ENCODE data around the gene ACADM.

DNA sequence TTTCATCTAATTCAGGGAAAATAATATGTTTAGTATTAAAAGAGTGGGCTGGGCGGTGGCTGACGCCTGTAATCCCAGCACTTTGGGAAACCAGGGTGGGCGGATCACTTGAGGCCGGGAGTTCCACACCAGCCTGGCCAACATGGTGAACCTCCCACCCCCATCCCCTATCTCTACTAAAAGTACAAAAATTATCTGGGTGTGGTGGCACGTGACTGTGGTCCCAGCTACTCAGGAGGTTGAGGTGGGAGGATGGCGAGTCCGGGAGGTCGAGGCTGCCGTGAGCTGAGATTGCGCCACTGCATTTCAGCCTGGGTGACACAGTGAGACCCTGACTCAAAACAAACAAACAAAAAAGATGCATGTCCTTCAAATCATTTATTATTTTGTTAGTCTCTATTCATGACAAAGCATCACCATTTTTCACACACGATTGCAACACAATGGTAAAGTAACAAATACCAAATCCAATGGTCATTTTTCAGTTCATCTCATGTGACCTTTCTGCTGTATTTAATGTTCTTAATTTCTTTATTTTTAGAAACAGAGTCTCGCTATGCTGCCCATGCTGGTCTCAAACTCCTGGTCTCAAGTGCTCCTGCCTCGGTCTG is 73.2 kb downstream of the ACADM start:
- TF ChIP-seq, protein P1, sequence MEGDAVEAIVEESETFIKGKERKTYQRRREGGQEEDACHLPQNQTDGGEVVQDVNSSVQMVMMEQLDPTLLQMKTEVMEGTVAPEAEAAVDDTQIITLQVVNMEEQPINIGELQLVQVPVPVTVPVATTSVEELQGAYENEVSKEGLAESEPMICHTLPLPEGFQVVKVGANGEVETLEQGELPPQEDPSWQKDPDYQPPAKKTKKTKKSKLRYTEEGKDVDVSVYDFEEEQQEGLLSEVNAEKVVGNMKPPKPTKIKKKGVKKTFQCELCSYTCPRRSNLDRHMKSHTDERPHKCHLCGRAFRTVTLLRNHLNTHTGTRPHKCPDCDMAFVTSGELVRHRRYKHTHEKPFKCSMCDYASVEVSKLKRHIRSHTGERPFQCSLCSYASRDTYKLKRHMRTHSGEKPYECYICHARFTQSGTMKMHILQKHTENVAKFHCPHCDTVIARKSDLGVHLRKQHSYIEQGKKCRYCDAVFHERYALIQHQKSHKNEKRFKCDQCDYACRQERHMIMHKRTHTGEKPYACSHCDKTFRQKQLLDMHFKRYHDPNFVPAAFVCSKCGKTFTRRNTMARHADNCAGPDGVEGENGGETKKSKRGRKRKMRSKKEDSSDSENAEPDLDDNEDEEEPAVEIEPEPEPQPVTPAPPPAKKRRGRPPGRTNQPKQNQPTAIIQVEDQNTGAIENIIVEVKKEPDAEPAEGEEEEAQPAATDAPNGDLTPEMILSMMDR (conservative IDR thresholded peaks at IDR 0.05; ENCODE audit: low read depth in 2 of 2) = no peak
- TF ChIP-seq, protein P2, sequence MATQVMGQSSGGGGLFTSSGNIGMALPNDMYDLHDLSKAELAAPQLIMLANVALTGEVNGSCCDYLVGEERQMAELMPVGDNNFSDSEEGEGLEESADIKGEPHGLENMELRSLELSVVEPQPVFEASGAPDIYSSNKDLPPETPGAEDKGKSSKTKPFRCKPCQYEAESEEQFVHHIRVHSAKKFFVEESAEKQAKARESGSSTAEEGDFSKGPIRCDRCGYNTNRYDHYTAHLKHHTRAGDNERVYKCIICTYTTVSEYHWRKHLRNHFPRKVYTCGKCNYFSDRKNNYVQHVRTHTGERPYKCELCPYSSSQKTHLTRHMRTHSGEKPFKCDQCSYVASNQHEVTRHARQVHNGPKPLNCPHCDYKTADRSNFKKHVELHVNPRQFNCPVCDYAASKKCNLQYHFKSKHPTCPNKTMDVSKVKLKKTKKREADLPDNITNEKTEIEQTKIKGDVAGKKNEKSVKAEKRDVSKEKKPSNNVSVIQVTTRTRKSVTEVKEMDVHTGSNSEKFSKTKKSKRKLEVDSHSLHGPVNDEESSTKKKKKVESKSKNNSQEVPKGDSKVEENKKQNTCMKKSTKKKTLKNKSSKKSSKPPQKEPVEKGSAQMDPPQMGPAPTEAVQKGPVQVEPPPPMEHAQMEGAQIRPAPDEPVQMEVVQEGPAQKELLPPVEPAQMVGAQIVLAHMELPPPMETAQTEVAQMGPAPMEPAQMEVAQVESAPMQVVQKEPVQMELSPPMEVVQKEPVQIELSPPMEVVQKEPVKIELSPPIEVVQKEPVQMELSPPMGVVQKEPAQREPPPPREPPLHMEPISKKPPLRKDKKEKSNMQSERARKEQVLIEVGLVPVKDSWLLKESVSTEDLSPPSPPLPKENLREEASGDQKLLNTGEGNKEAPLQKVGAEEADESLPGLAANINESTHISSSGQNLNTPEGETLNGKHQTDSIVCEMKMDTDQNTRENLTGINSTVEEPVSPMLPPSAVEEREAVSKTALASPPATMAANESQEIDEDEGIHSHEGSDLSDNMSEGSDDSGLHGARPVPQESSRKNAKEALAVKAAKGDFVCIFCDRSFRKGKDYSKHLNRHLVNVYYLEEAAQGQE (IDR thresholded peaks at IDR 0.05; ENCODE audit: unreplicated experiment) = no peak
- TF ChIP-seq POLR2AphosphoS5 (IDR thresholded peaks at IDR 0.05; ENCODE audit: low read depth) (no peak; the same call in 1 of the 2 replicates), NANOG (IDR thresholded peaks at IDR 0.05; ENCODE audit: borderline replicate concordance) (no peak)
